PC-3 (cell line): ENCODE results near the gene FOXD3. TPM values are rescaled to one million over a fixed set of nuclear protein-coding genes. Genes with fewer than 3 reads are reported as not detected.
A peak's percentile ranks its signal among the peaks of the same experiment; 100 is the strongest.

Experiments used
- ATAC-seq: fragments of 200-7000 bp; cut with Tn5 transposase; 2 replicates; pipeline ENCODE4 v1.9.1; 2020; ENCODE audit warnings: mild to moderate bottlenecking, moderate library complexity
- BruUV-seq: library from RNA; stranded (reverse); fragments of 400-500 nt; replicated peaks from 2 replicates; lab custom pipeline; 2021; lab: Mats Ljungman, UMichigan
- CTCF ChIA-PET: fragments of 300-600 bp; sonication (Branson Sonifier 250); formaldehyde crosslinking; loops from one replicate; lab custom pipeline; 2022; ENCODE audit warnings: antibody characterized with exemption; lab: Charles Lee
- POLR2A ChIA-PET: fragments of 300-600 bp; sonication (Branson Sonifier 250); formaldehyde crosslinking; loops from one replicate; lab custom pipeline; 2022; ENCODE audit warnings: antibody characterized with exemption; ENCODE audit not compliant: unreplicated experiment; lab: Charles Lee
- DNase-seq: peaks from one replicate; pipeline ENCODE4 v3.0.0-alpha.2; 2015
- H2AFZ ChIP-seq: fragments of 300-600 bp; sonication (generic); 2 replicates; pipeline ENCODE4 v1.6.0; 2016; ENCODE audit warnings: antibody characterized with exemption, low read length
- H3F3A ChIP-seq: fragments of 300-600 bp; sonication (generic); one replicate; pipeline ENCODE4 v1.6.0; 2017; ENCODE audit warnings: antibody characterized with exemption, low read length, control low read depth, mild to moderate bottlenecking; ENCODE audit not compliant: unreplicated experiment
- H3K27ac ChIP-seq: fragments of 300-600 bp; sonication (generic); 2 replicates; pipeline ENCODE4 v1.5.1; 2016; ENCODE audit warnings: mild to moderate bottlenecking, low read length
- H3K27me3 ChIP-seq: fragments of 300-600 bp; sonication (generic); 2 replicates; pipeline ENCODE4 v1.6.1; 2016; ENCODE audit warnings: low read length, mixed read lengths
- H3K36me3 ChIP-seq: fragments of 300-600 bp; sonication (generic); 2 replicates; pipeline ENCODE4 v1.6.1; 2016; ENCODE audit warnings: low read depth, mixed run types, low read length, mixed read lengths
- H3K4me1 ChIP-seq: fragments of 300-600 bp; sonication (generic); 2 replicates; pipeline ENCODE4 v1.5.1; 2016; ENCODE audit warnings: low read length; ENCODE audit not compliant: insufficient read depth
- H3K4me2 ChIP-seq: fragments of 300-600 bp; sonication (generic); 2 replicates; pipeline ENCODE4 v1.6.0; 2016; ENCODE audit warnings: low read length
- H3K4me3 ChIP-seq: fragments of 300-600 bp; sonication (generic); 2 replicates; pipeline ENCODE4 v1.5.1; 2016; ENCODE audit warnings: mild to moderate bottlenecking, low read length, mixed read lengths
- H3K79me2 ChIP-seq: fragments of 300-600 bp; sonication (generic); 2 replicates; pipeline ENCODE4 v1.6.1; 2017; ENCODE audit warnings: low read length, mixed read lengths
- H3K9ac ChIP-seq: fragments of 300-600 bp; sonication (generic); 2 replicates; pipeline ENCODE4 v1.6.0; 2016; ENCODE audit warnings: mild to moderate bottlenecking, low read length
- H3K9me2 ChIP-seq: fragments of 300-600 bp; sonication (generic); replicated peaks from 2 replicates; pipeline ENCODE4 v1.6.1; 2016; ENCODE audit warnings: mixed run types, low read length, mixed read lengths
- H3K9me3 ChIP-seq: fragments of 300-600 bp; sonication (generic); 2 replicates; pipeline ENCODE4 v1.6.1; 2016; ENCODE audit warnings: low read length, mixed read lengths
- H4K20me1 ChIP-seq: fragments of 300-600 bp; sonication (generic); 2 replicates; pipeline ENCODE4 v1.6.1; 2016; ENCODE audit warnings: low read length, mixed read lengths
- EZH2 ChIP-seq: fragments of 300-600 bp; sonication (generic); IDR thresholded peaks from one replicate; pipeline ENCODE4 v1.6.1; 2017; ENCODE audit warnings: antibody characterized with exemption, mild to moderate bottlenecking, low read length; ENCODE audit not compliant: unreplicated experiment
- EZH2phosphoT487 ChIP-seq: fragments of 300-600 bp; sonication (generic); IDR thresholded peaks from 2 replicates; pipeline ENCODE4 v1.6.1; 2018; ENCODE audit warnings: mild to moderate bottlenecking, antibody characterized with exemption, low read length, borderline replicate concordance
- intact Hi-C: fragments of 100-400 bp; cut with micrococcal nuclease; formaldehyde crosslinking; loops from 2 replicates; pipeline ENCODE4 v1.9.0; 2023
- total RNA-seq: library from RNA; depleted of rRNA; stranded (reverse); fragments of >200 nt; gene quantifications from 2 replicates; pipeline ENCODE4 v1.2.3, GENCODE V29; 2014
- TF ChIP-seq, protein P1 (sequence below): fragments of 300-600 bp; sonication (generic); conservative IDR thresholded peaks from 2 replicates; pipeline ENCODE4 v1.5.1; 2017; ENCODE audit warnings: antibody characterized with exemption, low read depth, mild to moderate bottlenecking, low read length

The FOXD3 gene
- total RNA-seq, 1 experiment from 2014 or later, result not detected

DNA sequence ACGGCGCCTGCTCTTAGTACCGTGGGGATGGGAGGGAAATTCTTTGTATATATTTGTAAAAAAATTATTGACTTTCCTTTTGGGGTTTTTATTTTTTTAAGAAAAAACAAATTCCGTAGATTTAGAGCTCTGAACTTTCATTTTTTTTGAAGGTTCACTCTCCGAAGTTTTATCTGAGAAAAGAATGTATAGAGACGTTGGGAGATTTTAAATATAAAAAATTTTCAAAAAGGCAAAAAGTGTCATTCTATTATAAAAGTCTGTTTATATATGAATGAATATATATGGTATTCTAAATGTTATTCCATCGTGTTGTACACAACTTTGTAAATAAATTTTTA lies 2.4 kb downstream of the FOXD3 start:
- no peaks in the 10 kb centered on the region for H3K9me3 ChIP-seq
- H3K27ac ChIP-seq, result no peak overlapping the region
- intact Hi-C loops, result no loop called here
- H3K9me2 ChIP-seq, result no peaks in the 10 kb centered on the region
- H3K4me3 ChIP-seq, result no peak overlapping the region
- no peak overlapping the region for H3K4me2 ChIP-seq
- no peak for DNase-seq
- H3K36me3 ChIP-seq, result no peaks in the 10 kb centered on the region
- no peaks in the 10 kb centered on the region for H3K27me3 ChIP-seq
- no peaks in the 10 kb centered on the region for H3K79me2 ChIP-seq
- TF ChIP-seq, protein P1, sequence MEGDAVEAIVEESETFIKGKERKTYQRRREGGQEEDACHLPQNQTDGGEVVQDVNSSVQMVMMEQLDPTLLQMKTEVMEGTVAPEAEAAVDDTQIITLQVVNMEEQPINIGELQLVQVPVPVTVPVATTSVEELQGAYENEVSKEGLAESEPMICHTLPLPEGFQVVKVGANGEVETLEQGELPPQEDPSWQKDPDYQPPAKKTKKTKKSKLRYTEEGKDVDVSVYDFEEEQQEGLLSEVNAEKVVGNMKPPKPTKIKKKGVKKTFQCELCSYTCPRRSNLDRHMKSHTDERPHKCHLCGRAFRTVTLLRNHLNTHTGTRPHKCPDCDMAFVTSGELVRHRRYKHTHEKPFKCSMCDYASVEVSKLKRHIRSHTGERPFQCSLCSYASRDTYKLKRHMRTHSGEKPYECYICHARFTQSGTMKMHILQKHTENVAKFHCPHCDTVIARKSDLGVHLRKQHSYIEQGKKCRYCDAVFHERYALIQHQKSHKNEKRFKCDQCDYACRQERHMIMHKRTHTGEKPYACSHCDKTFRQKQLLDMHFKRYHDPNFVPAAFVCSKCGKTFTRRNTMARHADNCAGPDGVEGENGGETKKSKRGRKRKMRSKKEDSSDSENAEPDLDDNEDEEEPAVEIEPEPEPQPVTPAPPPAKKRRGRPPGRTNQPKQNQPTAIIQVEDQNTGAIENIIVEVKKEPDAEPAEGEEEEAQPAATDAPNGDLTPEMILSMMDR, result no peak
- TF ChIP-seq EZH2phosphoT487, result no peak
- TF ChIP-seq EZH2, result no peak
- no peaks in the 10 kb centered on the region for H3K4me1 ChIP-seq
- H2AFZ ChIP-seq, result no peak overlapping the region
- ChIA-PET POLR2A (no interaction called here), CTCF (no interaction called here)
- ATAC-seq, result no peak
- H3K9ac ChIP-seq, result no peak overlapping the region
- H3F3A ChIP-seq, result no peaks in the 10 kb centered on the region
- no peaks in the 10 kb centered on the region for H4K20me1 ChIP-seq
- no TSS peak for BruUV-seq

GRCh38 chr1:63325279-63325985 lies 3.1 kb downstream of the FOXD3 start:
- H2AFZ ChIP-seq, result no peak overlapping the region
- no peaks in the 10 kb centered on the region for H3K9me3 ChIP-seq
- no peak for ATAC-seq
- no peaks in the 10 kb centered on the region for H4K20me1 ChIP-seq
- no peaks in the 10 kb centered on the region for H3K36me3 ChIP-seq
- BruUV-seq, result no TSS peak
- H3F3A ChIP-seq, result no peaks in the 10 kb centered on the region
- CTCF ChIA-PET, result no interaction called here
- no peaks in the 10 kb centered on the region for H3K79me2 ChIP-seq
- H3K9me2 ChIP-seq, result no peaks in the 10 kb centered on the region
- TF ChIP-seq, protein P1, result no peak
- TF ChIP-seq EZH2 (no peak), EZH2phosphoT487 (no peak)
- no peak for DNase-seq
- no peaks in the 10 kb centered on the region for H3K27me3 ChIP-seq
- H3K4me1 ChIP-seq, result no peaks in the 10 kb centered on the region
- H3K27ac ChIP-seq, result no peak overlapping the region
- intact Hi-C loops, result no loop called here
- H3K4me3 ChIP-seq, result no peak overlapping the region
- H3K4me2 ChIP-seq, result no peak overlapping the region
- POLR2A ChIA-PET, result no interaction called here
- H3K9ac ChIP-seq, result no peak overlapping the region

GRCh38 chr1:63326106-63326472 lies 3.7 kb downstream of the FOXD3 start:
- Histone ChIP-seq H3K9me3 (no peaks in the 10 kb centered on the region), H3K36me3 (no peaks in the 10 kb centered on the region), H3K27me3 (no peaks in the 10 kb centered on the region), H3K4me1 (no peaks in the 10 kb centered on the region), H3K79me2 (no peaks in the 10 kb centered on the region), H3K4me3 (no peak overlapping the region), H3K9ac (no peak overlapping the region), H3F3A (no peaks in the 10 kb centered on the region), H3K9me2 (no peaks in the 10 kb centered on the region), H4K20me1 (no peaks in the 10 kb centered on the region), H2AFZ (peak overlapping the region; percentile 90), H3K4me2 (peak overlapping the region; percentile 82; the same call in 1 of the 2 replicates), H3K27ac (no peak overlapping the region)
- CTCF ChIA-PET, result no interaction called here
- TF ChIP-seq EZH2phosphoT487 (no peak), EZH2 (no peak)
- TF ChIP-seq, protein P1, result no peak
- intact Hi-C loops, result loop anchor here (2.0 kb wide), 3 partner anchors 41 to 209 kb away; partner anchors contain the start of gene ALG6
- no peak for DNase-seq
- ATAC-seq, result no peak
- no TSS peak for BruUV-seq
- POLR2A ChIA-PET, result no interaction called here
